Esophagus squamous epithelium (tissue), 4 donors: ENCODE results near the gene RYR3.

ENCODE experiments used
- POLR2A ChIP-seq, 4 donors: fragments of 450-650 bp; IDR thresholded peaks; one replicate each; pipeline ENCODE4 v1.6.1; 2017; ENCODE audit warnings: antibody characterized with exemption in 4 of 4, mild to moderate bottlenecking in 4 of 4, moderate library complexity in 3 of 4
- TF ChIP-seq, protein P1 (sequence below), 6 experiments: fragments of 450-650 bp in 4 of 6; fragments of 200-600 bp in 2 of 6; sonication (generic) in 2 of 6; IDR thresholded peaks; one replicate each; pipeline ENCODE4 v1.5.1; 2016 to 2019; ENCODE audit warnings: antibody characterized with exemption in 6 of 6, mild to moderate bottlenecking in 4 of 6, moderate library complexity in 4 of 6

DNA sequence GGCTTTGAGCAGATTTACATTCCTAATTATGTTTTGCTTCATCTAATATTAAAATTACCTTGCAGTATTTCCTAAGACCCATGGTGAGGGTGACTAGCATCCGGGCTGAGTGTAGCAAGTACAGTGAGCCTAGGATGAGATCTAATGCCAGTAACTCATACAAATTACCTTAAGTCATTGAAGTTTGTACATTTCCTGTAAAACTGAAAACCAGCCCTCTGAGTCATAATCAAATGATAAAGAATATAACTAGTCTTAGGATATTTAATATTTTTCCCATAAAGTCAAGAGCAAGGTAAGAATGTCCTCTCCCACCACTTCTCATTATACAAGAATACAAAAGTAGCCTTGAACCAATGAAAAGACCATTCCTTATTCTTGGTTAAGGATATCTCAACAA is 602.7 kb downstream of the RYR3 start:
- TF ChIP-seq, protein P1, sequence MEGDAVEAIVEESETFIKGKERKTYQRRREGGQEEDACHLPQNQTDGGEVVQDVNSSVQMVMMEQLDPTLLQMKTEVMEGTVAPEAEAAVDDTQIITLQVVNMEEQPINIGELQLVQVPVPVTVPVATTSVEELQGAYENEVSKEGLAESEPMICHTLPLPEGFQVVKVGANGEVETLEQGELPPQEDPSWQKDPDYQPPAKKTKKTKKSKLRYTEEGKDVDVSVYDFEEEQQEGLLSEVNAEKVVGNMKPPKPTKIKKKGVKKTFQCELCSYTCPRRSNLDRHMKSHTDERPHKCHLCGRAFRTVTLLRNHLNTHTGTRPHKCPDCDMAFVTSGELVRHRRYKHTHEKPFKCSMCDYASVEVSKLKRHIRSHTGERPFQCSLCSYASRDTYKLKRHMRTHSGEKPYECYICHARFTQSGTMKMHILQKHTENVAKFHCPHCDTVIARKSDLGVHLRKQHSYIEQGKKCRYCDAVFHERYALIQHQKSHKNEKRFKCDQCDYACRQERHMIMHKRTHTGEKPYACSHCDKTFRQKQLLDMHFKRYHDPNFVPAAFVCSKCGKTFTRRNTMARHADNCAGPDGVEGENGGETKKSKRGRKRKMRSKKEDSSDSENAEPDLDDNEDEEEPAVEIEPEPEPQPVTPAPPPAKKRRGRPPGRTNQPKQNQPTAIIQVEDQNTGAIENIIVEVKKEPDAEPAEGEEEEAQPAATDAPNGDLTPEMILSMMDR (IDR thresholded peaks at IDR 0.05) = no peak
- TF ChIP-seq POLR2A (IDR thresholded peaks at IDR 0.05) = no peak
